ENCODE results near the gene ZSCAN12.
"Not testable (repeated sequence)": the region's sequence is repeated elsewhere in the genome, so short reads cannot be mapped to it uniquely, and the experiment has no call there.

Gene ZSCAN12

DNA sequence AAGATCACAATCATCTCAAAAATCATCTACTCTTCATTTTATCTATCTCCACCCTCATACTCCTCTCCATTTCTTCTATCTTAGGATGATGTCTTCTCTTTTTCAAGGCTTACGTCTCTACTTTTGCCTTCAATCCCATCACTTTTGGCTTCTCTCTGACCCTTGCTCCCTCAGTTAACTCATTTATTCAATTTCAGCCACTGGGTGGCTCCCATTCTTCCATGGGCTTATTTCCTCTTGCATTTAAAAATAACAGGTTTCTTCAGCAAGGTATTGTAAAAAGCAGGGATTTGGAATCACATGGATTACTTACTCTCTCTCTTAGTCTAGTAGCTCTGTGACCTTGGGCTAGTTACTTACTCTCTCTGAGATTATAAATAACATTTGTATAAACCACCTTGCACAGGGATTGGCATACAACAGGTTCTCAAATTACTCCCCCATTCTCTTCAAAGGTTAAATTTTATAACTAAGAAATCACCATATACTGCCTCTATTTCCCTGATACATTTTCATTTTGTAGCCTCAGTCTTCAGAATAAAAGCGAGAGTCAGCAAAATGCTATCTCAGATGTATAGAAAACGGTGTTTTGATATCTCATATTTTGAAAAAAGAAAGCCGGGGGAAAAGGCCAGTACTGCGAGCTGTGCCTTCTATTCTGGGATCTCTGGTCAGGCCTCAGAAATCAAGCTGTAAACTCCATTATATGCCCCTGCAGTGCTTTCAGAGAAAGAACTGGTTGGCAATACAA is 5.5 kb downstream of the ZSCAN12 start:
- no peak for DNase-seq

DNA sequence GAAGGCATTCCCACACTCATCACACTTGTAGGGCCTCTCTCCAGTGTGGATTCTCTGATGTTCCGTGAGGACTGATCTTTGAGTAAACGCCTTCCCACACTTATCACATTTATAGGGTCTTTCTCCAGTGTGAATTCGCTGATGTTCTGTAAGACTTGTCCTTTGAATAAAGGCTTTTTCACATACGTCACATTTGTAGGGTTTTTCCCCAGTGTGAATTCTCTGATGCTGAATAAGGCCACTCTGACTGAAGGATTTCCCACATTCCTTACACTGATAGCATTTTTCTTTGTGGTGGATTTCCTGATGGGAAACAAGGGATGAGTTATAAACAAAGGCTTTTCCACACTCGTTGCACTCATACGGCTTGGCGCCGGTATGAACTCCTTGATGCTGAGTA is 8.9 kb downstream of the ZSCAN12 start:
- DNase-seq, result no peak

DNA sequence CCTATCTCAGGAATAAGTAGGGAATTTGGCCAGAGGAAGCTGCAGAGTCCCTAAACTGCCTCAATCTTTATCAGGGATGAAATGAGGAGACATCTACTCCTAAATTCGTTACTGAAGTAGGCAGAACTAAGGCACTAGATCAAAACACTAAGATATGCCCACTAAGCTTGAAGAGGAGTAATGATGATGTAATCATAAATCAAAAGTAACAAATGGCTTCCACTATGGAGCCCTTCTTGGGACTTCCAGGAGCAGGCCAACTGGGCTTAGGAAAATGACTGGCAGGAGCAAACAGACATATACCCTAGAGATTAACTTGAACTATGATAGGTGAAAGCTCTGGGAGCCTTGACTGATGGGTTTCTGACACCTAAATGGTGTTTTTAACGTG is 15.4 kb downstream of the ZSCAN12 start:
- DNase-seq, result no peak

DNA sequence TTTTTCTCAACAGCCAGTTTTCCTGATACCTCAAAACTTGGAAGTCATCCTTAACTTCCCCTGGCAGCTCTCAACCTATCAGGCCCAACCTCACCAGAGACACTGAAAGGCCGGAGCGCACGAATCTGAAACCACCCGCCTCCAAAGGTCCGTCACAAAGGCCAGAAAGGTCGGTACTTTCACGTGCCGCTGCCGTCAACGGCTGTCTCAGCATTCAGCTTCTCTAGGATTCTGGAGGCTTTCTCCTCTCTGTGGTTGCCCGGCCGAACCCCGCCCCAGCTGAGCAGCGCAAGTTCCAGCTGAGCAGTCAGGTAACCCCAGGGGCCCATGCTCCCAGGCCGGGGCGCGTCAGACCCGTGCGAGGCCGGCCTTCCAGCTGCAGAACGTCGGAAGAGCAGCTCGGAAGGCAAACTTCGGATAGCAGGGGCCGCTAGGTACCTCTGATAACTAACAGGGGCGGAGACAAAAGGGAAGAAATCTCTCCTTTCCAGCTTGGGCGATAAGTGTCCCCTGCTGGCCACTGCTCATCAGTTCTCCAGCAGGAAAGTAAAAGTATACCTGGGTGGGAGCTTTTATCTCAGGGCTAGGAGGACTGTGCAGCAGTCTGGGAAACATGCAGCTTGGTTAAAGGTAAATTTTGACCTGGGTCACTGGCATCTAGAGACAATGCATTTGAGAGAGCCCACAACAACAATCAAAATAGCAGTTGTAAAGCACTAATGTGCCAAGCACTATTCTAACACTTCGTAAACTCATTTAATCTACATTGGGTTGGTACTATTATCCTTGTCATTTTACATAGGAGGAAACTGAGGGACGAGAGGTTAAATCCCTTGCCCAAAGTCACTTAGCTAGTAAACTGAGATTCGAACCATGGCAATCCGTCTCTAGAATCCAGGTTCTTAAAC is 16.1 kb downstream of the ZSCAN12 start:
- DNase-seq, result no peak

DNA sequence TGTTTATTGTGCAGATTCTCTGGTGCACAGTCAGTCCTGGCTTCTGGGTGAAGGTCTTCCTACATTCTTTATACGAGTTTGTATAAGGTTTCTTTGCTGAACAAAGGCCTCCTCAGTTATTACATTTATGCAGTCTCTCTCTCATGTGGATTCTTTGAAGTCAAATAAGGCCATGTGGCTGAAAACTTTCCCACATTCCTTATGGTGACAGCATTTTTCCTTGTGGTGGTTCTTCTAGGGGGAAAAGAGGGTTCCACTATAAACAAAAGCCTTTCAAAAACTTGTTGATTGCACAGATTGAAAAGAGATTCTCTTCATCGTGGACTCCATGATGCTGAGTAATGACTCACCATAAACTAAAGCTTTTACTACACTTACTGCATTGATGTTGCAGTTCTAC is 19.2 kb downstream of the ZSCAN12 start:
- no peak for DNase-seq

DNA sequence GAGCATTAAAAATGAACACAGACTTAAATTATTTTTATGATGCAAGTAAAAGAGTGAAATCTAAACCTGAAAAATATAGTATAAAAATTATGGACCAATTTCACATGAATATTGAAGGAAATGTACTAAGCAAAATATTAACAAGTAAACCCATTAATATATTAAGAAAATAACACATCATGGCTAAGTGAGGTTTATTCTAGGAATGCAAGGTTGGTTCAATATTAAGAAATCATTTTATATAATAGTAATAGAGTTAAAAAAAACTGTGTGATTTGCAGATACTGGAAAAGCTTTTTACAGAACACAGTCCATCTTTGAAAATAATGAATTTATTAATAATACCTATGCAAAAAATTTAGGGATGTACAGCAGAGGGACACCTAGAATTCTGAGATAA is 20.9 kb downstream of the ZSCAN12 start:
- no peak for DNase-seq

DNA sequence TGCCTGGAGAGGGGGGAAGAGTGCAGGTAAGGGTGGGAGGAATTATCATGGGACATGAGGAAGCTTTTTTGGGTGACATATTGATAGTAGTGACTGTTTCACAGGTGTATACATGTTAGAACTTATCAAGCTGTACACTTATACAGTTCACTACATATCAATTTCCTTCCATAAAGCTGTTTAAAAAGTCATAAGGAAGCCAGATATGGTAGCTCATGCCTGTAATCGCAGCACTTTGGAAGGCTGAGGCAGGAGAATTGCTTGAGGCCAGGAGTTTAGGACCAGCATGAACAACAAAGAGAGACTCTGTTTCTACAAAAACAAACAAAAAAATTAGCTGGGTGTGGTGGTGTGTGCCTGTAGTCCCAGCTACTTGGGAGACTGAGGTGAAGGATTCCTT is 21.7 kb downstream of the ZSCAN12 start:
- no peak for DNase-seq

DNA sequence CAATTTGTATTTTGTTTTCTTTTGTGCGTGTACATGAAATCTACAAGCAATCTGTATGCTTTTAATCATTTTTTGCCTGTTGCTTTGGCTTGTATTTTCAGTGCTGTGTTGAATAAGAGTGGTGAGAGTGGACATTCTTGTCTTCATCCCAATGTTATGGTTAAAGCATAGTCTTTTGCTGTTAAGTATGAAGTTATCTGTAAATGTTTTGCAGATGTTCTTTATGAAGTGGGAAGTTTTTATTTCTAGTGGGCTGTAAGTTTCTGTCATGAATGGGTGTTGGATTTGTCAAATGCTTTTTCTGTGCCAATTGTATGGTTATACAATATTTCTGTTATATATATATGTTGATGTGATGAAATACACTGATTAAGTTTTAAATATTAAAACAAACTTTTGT is 25.6 kb downstream of the ZSCAN12 start:
- DNase-seq, result no peak

DNA sequence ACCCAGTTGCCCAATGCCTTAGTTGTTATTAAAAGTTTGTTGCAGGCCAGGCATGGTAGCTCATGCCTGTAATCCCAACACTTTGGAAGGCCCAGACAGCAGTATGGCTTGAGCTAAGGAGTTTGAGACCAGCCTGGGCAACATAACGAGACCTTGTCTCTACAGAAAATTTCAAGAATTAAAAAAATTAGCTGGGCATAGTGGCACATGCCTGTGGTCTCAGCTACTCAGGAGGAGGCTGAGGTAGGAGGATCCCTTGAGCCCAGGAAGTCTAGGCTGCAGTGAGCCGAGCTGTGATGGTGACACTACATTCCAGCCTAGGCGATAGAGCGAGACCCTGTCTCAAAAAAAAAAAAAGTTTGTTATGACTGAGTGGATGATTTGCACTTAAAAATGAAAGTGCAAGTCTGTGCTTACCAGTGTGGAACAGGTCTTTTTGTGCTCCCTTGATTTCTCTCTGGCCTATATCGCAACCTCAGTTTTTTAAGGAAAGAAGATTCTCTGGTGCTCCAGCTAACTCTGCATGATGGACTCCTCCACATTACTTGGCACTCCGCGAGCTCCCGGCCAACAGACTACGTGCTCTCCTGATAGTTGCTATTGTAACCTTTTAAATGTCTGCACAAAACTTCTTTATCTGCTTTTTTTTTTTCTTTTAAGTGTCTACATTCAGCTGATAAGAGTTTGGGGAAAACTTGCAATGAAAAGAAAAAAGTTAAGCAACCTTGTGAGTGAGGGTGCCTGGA is 27.7 kb downstream of the ZSCAN12 start:
- DNase-seq, result no peak

DNA sequence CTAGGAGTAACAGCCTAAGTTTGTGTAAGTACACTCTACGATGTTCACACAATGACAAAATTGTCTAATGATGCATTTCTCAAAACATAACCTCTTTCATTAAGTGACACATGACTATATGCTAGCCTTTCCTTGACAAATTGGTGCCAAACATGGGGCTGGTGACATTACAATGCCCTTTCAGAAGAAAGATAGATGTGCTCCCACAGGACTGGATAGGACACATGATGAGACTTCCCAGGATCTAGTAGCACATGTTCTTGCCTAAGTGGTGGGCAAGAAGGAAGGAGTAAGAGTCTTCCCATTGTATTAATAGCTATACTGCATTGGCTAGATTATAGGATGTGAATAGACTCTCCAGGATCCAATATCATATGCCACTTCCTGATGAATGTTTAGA is 28.3 kb downstream of the ZSCAN12 start:
- no peak for DNase-seq

DNA sequence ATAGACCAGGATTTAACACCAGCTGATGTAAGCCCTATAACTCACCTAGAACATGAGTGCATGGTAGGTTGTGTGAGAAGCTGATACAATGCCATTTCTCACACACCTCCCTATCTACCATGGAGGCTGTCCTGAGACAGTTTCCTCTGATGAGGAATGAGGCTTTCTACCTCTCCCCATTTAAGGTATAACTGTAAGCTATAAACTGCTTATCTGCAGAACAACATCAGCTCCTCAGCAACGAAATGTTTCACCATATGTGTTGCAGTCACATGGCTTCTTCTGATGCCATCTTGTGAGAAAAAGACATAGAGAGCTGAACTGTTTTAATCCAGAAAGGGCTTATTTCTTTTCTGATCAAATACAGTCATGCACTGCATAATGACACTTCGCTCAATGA is 29.1 kb downstream of the ZSCAN12 start:
- no peak for DNase-seq

DNA sequence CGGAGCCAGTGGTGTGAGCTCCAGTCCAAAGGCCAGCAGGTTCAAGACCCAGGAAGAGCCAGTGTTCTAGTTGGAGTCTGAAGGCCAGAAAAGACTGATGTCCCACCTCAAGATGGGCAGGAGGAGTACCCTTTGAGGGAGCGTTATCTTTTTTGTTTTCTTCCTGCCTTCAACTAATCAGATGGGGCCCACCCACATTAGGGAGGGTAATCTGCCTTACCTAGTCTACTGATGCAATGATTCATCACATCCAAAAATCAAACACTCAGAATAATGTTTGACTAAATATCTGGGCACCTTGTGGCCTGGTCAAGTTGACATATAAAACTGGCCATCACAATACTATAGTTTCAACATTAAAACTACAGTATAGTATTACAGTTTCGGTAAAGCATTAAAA is 30.1 kb downstream of the ZSCAN12 start:
- no peak for DNase-seq

DNA sequence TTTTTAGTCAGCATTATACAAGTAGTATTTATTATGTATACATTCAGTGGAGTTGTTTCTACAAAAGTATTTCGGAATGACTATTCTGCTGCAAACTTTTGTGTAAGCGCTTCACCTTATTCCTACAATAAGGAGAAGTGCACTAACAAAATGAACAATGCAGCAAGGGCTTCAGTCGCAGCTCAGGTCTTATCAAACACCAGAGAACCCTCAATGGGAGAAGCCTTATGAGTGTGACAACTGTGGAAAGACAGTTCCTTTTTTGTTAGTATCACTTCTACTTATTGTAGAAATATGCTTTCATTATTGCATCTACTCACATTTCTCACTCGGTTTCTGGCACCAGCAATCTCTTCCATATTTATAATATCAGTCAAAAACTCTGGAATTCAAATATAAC is 31.0 kb downstream of the ZSCAN12 start:
- DNase-seq, result no peak

DNA sequence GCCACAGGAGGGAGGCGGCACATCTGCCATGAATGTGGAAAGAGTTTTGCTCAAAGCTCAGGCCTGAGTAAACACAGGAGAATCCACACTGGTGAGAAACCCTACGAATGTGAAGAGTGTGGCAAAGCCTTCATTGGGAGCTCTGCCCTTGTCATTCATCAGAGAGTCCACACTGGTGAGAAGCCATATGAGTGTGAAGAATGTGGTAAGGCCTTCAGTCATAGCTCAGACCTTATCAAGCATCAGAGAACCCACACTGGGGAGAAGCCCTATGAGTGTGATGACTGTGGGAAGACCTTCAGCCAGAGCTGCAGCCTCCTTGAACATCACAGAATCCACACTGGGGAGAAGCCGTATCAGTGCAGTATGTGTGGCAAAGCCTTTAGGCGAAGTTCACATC is 34.0 kb downstream of the ZSCAN12 start:
- DNase-seq, result not testable (repeated sequence)

DNA sequence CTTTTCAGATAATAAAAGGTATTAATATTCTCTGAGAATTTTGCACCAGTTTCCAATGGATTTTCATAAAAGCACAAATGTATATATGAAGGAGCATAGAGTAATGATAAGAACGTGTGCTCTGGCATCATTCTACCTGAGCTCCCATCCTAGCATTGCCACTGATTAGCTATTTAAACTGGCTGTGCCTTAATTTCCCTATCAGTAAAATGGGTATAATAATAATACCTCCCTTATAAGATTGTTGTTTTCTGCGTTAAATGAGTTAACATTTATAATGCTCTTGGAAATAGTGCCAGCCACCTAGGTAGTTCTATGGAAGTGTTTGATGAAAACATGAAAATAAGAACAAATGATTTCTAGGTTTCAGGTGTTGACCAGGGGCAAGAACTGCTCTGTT is 38.6 kb downstream of the ZSCAN12 start:
- DNase-seq, result no peak

DNA sequence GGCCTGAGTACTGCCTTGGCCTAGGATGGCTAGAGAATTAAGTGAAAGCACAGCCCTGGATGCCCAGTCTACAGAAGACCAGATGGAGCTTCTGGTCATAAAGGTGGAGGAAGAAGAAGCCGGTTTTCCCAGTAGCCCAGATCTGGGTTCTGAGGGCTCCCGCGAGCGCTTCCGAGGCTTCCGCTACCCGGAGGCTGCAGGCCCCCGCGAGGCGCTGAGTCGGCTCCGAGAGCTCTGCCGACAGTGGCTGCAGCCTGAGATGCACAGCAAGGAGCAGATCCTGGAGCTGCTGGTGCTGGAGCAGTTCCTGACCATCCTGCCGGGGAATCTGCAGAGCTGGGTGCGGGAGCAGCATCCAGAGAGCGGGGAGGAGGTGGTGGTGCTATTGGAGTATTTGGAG is 40.0 kb downstream of the ZSCAN12 start:
- DNase-seq, result not testable (repeated sequence)

DNA sequence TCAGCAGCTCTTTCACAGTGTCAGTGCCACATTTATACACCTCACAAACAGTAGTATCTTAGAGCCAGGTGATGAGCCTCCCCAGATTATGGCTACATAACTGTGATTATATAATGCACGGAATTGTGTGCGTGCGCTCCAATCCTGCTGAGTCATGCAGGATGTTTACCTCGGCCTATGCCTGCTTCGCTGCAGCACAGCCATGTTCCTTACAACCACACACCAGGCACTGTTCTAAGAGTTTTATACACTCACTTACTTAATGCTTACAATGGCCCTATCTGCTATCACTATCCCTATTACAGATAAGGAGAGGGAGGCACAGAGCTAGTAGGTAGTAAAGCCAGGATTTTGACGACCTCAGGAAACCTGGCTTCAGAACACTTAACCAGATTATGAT is 42.5 kb downstream of the ZSCAN12 start:
- DNase-seq, result no peak

DNA sequence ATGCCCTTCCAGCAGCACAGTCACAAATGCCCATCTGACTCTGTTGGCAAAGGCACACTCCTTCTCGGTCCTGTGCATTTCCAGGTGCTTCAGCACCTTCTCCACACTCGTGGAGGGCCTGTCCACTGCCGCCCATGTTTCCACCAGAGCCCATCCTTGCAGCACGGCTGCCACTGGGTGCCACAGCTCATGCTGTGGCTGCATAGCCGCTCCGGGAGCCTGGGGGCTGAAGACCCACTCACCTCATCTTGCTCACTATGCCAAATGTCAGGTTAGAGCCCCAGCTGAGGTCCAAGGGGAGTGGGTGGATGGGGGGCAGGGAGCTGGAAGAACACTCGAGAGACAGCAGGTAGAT is 42.9 kb downstream of the ZSCAN12 start:
- no peak for DNase-seq

DNA sequence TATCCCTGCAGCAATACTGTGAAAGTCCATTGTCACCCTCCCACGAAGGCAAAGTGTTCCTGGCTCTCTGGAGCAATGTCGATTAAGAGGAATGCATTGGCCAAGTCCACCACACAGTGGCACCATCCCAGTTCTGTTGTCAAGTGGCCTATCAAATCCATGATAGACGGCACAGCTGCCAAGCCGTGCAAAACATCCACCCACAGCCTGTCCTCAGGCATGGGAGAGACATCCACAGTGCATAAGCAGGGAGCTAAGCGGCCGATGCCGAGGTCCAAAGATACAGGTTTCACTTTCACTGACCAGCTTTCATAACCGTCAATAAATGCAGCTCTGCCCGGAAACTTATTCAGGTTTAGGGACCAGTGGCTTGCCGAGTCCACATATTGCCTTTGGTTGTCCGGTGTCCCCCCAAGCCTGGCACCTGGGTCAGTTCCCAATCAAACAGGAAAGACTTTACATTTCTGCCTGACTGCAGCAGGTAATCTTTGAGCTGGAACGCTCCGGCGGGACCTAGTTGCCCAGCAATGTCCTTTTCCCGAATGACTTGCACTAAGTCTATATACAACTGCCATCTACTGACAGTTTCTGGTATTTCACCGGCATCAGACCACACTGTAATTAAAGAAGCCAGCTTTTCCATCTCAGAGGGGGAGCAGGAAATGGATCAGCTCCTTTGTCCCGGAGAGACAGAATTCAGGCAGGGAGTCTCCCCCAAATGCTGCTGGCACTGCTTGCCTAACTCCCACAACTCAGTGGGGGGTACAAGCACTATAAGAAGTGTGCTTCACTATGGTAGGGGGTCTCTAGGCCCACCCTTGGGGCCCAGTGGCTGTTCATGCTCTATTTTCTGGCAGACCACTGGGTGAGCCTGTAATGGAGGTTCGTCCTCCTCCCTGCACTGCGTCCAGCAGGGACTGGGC is 43.5 kb downstream of the ZSCAN12 start:
- peak; percentile 24 for DNase-seq

DNA sequence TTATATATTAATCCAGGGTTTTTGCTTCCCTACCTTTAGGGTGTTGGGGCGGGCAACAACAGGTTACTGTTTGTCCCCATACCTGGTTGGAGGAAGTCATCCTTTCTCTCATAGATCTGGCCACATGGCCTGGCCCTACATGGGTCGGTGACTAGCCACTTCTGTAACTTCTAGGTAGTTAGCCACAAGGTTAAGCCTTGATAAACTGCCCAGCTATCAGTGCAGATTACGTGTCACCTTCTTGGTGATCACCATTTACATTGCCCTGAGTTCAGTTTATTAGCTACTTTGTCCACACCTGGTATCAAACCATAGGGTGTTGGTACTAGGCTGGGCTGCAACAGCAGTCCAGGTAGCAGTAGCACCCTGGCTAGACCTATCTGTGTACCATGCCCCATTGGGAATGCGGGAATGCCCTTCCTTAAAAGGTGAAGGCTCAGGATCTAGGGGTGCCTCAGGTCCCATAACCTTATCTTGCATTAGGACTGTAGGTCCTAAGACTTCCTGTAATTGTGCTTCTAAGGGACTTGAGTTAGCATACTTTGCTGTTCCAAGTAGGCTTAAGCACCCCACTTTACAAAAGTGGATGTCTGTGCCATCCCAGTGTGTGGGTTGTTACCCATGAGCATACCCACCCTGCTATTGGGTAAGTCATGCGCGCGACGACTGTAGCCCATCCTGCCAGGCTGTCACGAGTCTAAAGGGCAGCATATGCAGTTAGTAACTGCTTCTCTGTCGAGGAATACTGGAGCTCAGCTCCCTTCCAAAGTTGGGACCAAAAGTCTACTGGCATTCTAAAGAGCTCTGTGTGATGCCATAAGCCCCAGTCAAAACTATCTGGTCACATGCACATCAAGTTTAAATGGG is 44.6 kb downstream of the ZSCAN12 start:
- DNase-seq, result no peak

DNA sequence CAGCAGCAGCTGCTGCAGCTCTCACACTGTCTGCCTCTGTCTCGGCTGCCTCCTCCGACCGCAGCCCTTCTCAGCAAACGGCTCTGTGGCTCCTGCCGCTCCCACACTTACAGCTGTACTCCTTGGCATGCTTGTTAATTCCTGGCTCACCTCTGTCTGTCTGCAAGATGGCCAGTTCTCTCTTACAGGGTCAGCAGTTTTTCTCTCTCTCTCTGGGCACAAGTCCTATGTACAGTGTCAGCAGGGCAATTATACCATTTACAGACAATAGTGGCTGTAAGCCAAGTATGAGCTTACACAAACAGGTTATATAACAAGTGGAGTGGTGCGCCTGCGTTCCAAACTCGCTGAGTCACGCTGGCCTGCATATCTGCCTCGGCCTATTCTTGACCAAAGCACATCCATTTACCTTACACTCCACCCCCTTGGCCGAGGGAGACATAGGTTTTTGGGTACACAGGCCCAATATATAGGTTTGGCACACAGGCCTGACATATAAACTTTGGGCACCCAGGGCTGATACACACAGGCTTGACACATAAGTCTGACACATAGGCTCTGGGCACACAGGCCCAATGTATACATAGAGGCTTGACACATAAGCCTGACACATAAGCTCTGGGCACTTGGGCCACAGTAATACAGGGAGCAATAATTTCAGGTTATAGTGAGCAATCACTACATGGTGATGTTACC is 45.4 kb downstream of the ZSCAN12 start:
- DNase-seq, result no peak
